ENCODE measurements around the gene DAGLB. TPM values are rescaled to one million over a fixed set of nuclear protein-coding genes. Genes with fewer than 3 reads are reported as not detected.
A peak's percentile ranks its signal among the peaks of the same experiment; 100 is the strongest.

Gene DAGLB
- total RNA-seq, 1 donor from 2014 or later, result 28.3 TPM

GRCh38 chr7:6387734-6388294 lies 59.9 kb downstream of the DAGLB start:
- no peak overlapping the region for H3K4me3 Mint-ChIP-seq (ENCODE audit: unreplicated experiment)
- Histone ChIP-seq H3K4me3 (ENCODE audit: insufficient read depth, low read depth, low read length) (no peak overlapping the region), H3K79me2 (ENCODE audit: insufficient read depth, low read length) (peaks cover 98% of the 10 kb centered on the region), H3K36me3 (ENCODE audit: insufficient read depth, low read length) (peaks cover 28% of the 10 kb centered on the region), H3K27ac (ENCODE audit: low read depth, low read length) (no peak overlapping the region), H3K9me3 (ENCODE audit: insufficient read depth, low read depth, low read length) (no peaks in the 10 kb centered on the region), H3K4me1 (ENCODE audit: insufficient read depth, low read length) (peaks cover 33% of the 10 kb centered on the region), H3K9ac (ENCODE audit: low read length) (no peak overlapping the region), H4K20me1 (ENCODE audit: insufficient read depth, low read length) (peaks cover 90% of the 10 kb centered on the region), H3K27me3 (ENCODE audit: insufficient read depth, low read length) (no peaks in the 10 kb centered on the region), H2AFZ (ENCODE audit: low read depth, low read length) (no peak overlapping the region), H3K4me2 (ENCODE audit: low read length) (no peak overlapping the region)
- no peak for FAIRE-seq
- no peaks in the 10 kb centered on the region for H3K9me3 Mint-ChIP-seq (ENCODE audit: unreplicated experiment)
- no peak for DNase-seq (ENCODE audit: low read depth)
- TF ChIP-seq, protein P1, sequence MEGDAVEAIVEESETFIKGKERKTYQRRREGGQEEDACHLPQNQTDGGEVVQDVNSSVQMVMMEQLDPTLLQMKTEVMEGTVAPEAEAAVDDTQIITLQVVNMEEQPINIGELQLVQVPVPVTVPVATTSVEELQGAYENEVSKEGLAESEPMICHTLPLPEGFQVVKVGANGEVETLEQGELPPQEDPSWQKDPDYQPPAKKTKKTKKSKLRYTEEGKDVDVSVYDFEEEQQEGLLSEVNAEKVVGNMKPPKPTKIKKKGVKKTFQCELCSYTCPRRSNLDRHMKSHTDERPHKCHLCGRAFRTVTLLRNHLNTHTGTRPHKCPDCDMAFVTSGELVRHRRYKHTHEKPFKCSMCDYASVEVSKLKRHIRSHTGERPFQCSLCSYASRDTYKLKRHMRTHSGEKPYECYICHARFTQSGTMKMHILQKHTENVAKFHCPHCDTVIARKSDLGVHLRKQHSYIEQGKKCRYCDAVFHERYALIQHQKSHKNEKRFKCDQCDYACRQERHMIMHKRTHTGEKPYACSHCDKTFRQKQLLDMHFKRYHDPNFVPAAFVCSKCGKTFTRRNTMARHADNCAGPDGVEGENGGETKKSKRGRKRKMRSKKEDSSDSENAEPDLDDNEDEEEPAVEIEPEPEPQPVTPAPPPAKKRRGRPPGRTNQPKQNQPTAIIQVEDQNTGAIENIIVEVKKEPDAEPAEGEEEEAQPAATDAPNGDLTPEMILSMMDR (IDR thresholded peaks at IDR 0.05; ENCODE audit: insufficient read depth, low read depth, low read length), result no peak
- no peak for TF ChIP-seq EZH2 (IDR thresholded peaks at IDR 0.05; ENCODE audit: insufficient read depth, low read length)
- no peaks in the 10 kb centered on the region for H3K27me3 Mint-ChIP-seq (ENCODE audit: low read depth, unreplicated experiment)
- H3K36me3 Mint-ChIP-seq (ENCODE audit: low read depth, unreplicated experiment), result peaks cover 17% of the 10 kb centered on the region
- peak overlapping the region; percentile 69 for H3K27ac Mint-ChIP-seq (ENCODE audit: unreplicated experiment)
- H3K4me1 Mint-ChIP-seq (ENCODE audit: low read depth, unreplicated experiment), result peaks cover 37% of the 10 kb centered on the region

GRCh38 chr7:6386779-6387178 lies 61.0 kb downstream of the DAGLB start:
- H3K9me3 Mint-ChIP-seq (ENCODE audit: unreplicated experiment), result no peaks in the 10 kb centered on the region
- Histone ChIP-seq H3K27ac (ENCODE audit: low read depth, low read length) (peak overlapping the region; percentile 91), H3K4me1 (ENCODE audit: insufficient read depth, low read length) (peaks cover 32% of the 10 kb centered on the region), H3K4me2 (ENCODE audit: low read length) (no peak overlapping the region), H3K79me2 (ENCODE audit: insufficient read depth, low read length) (peaks cover 98% of the 10 kb centered on the region), H3K27me3 (ENCODE audit: insufficient read depth, low read length) (no peaks in the 10 kb centered on the region), H4K20me1 (ENCODE audit: insufficient read depth, low read length) (peaks cover 90% of the 10 kb centered on the region), H3K36me3 (ENCODE audit: insufficient read depth, low read length) (peaks cover 19% of the 10 kb centered on the region), H3K4me3 (ENCODE audit: insufficient read depth, low read depth, low read length) (no peak overlapping the region), H3K9me3 (ENCODE audit: insufficient read depth, low read depth, low read length) (no peaks in the 10 kb centered on the region), H2AFZ (ENCODE audit: low read depth, low read length) (no peak overlapping the region), H3K9ac (ENCODE audit: low read length) (no peak overlapping the region)
- peaks cover 15% of the 10 kb centered on the region for H3K36me3 Mint-ChIP-seq (ENCODE audit: low read depth, unreplicated experiment)
- H3K27me3 Mint-ChIP-seq (ENCODE audit: low read depth, unreplicated experiment), result no peaks in the 10 kb centered on the region
- H3K4me3 Mint-ChIP-seq (ENCODE audit: unreplicated experiment), result no peak overlapping the region
- peak overlapping the region; percentile 98 for H3K27ac Mint-ChIP-seq (ENCODE audit: unreplicated experiment)
- H3K4me1 Mint-ChIP-seq (ENCODE audit: low read depth, unreplicated experiment), result peaks cover 43% of the 10 kb centered on the region
- no peak for DNase-seq (ENCODE audit: low read depth)
- TF ChIP-seq, protein P1 (IDR thresholded peaks at IDR 0.05; ENCODE audit: insufficient read depth, low read depth, low read length), result no peak
- no peak for TF ChIP-seq EZH2 (IDR thresholded peaks at IDR 0.05; ENCODE audit: insufficient read depth, low read length)
- no peak for FAIRE-seq

- Histone ChIP-seq H4K20me1 (ENCODE audit: insufficient read depth, low read length) (peaks cover 90% of the 10 kb centered on the region), H3K4me1 (ENCODE audit: insufficient read depth, low read length) (peaks cover 32% of the 10 kb centered on the region), H3K9ac (ENCODE audit: low read length) (peak overlapping the region; percentile 68), H3K4me2 (ENCODE audit: low read length) (peak overlapping the region; percentile 64), H3K4me3 (ENCODE audit: insufficient read depth, low read depth, low read length) (no peak overlapping the region), H3K27me3 (ENCODE audit: insufficient read depth, low read length) (no peaks in the 10 kb centered on the region), H2AFZ (ENCODE audit: low read depth, low read length) (no peak overlapping the region), H3K27ac (ENCODE audit: low read depth, low read length) (peak overlapping the region; percentile 91), H3K36me3 (ENCODE audit: insufficient read depth, low read length) (peaks cover 18% of the 10 kb centered on the region), H3K9me3 (ENCODE audit: insufficient read depth, low read depth, low read length) (no peaks in the 10 kb centered on the region), H3K79me2 (ENCODE audit: insufficient read depth, low read length) (peaks cover 98% of the 10 kb centered on the region)
- FAIRE-seq (no peak), DNase-seq (ENCODE audit: low read depth) (no peak)
- Mint-ChIP-seq H3K36me3 (ENCODE audit: low read depth, unreplicated experiment) (peaks cover 13% of the 10 kb centered on the region), H3K27me3 (ENCODE audit: low read depth, unreplicated experiment) (no peaks in the 10 kb centered on the region), H3K27ac (ENCODE audit: unreplicated experiment) (peak overlapping the region; percentile 98), H3K9me3 (ENCODE audit: unreplicated experiment) (no peaks in the 10 kb centered on the region), H3K4me3 (ENCODE audit: unreplicated experiment) (no peak overlapping the region), H3K4me1 (ENCODE audit: low read depth, unreplicated experiment) (peaks cover 44% of the 10 kb centered on the region)
- TF ChIP-seq, protein P1 (IDR thresholded peaks at IDR 0.05; ENCODE audit: insufficient read depth, low read depth, low read length), result no peak
- TF ChIP-seq EZH2 (IDR thresholded peaks at IDR 0.05; ENCODE audit: insufficient read depth, low read length), result no peak
Observed at GRCh38 chr7:6385909-6386560, 61.7 kb downstream of the DAGLB start.

Data from astrocyte (in vitro differentiated cells and primary cell).